Activated CD8-positive, alpha-beta memory T cell treated with anti-CD3 and anti-CD28 coated beads, Interleukin-2, amount 50 U/mL, for 24 hours (primary cell): ENCODE results near the gene ZC3H12C.

Experiments
- DNase-seq: peaks from one replicate; pipeline ENCODE4 v3.0.0-alpha.2; 2020; ENCODE audit errors: extremely low read depth

The ZC3H12C gene

GRCh38 chr11:110097459-110098012, 4.3 kb downstream of the ZC3H12C start:
- DNase-seq = no peak

GRCh38 chr11:110098645-110099044, 5.5 kb downstream of the ZC3H12C start:
- DNase-seq = no peak

GRCh38 chr11:110100476-110101240, 7.5 kb downstream of the ZC3H12C start:
- no peak for DNase-seq

- no peak for DNase-seq
Measured at GRCh38 chr11:110106713-110107274, 13.6 kb downstream of the ZC3H12C start.

- DNase-seq = no peak
Measured at GRCh38 chr11:110110854-110111253, 17.7 kb downstream of the ZC3H12C start.

GRCh38 chr11:110112457-110112856, 19.3 kb downstream of the ZC3H12C start:
- no peak for DNase-seq

- no peak for DNase-seq
Measured at GRCh38 chr11:110113505-110113904, 20.3 kb downstream of the ZC3H12C start.

GRCh38 chr11:110113973-110114372, 20.8 kb downstream of the ZC3H12C start:
- DNase-seq = no peak

- DNase-seq = no peak
Measured at GRCh38 chr11:110119317-110119716, 26.1 kb downstream of the ZC3H12C start.

- no peak for DNase-seq
Measured at GRCh38 chr11:110121204-110121603, 28.0 kb downstream of the ZC3H12C start.

GRCh38 chr11:110123003-110123402, 29.8 kb downstream of the ZC3H12C start:
- DNase-seq = no peak

GRCh38 chr11:110124605-110125004, 31.4 kb downstream of the ZC3H12C start:
- DNase-seq = no peak

GRCh38 chr11:110125632-110126031, 32.4 kb downstream of the ZC3H12C start:
- DNase-seq = no peak

- no peak for DNase-seq
Measured at GRCh38 chr11:110126936-110127335, 33.7 kb downstream of the ZC3H12C start.

- no peak for DNase-seq
Measured at GRCh38 chr11:110128161-110128560, 35.0 kb downstream of the ZC3H12C start.

- no peak for DNase-seq
Measured at GRCh38 chr11:110130642-110131238, 37.5 kb downstream of the ZC3H12C start.

- DNase-seq = no peak
Measured at GRCh38 chr11:110131386-110132123, 38.4 kb downstream of the ZC3H12C start.

GRCh38 chr11:110133160-110133559, 40.0 kb downstream of the ZC3H12C start:
- no peak for DNase-seq

- DNase-seq = no peak
Measured at GRCh38 chr11:110134110-110134509, 40.9 kb downstream of the ZC3H12C start.

- no peak for DNase-seq
Measured at GRCh38 chr11:110141812-110142211, 48.6 kb downstream of the ZC3H12C start.

GRCh38 chr11:110147962-110148709, 54.9 kb downstream of the ZC3H12C start:
- DNase-seq = no peak
